GM12873 (cell line): ENCODE measurements around the gene LRRC74A.

Source experiments
- TF ChIP-seq, protein P1 (sequence below): IDR thresholded peaks from 2 replicates; pipeline ENCODE4 v1.5.1; 2012; ENCODE audit warnings: low read depth, mild to moderate bottlenecking, moderate library complexity, low read length, control low read depth; ENCODE audit not compliant: insufficient read depth; ENCODE audit errors: missing control alignments

Gene LRRC74A

DNA sequence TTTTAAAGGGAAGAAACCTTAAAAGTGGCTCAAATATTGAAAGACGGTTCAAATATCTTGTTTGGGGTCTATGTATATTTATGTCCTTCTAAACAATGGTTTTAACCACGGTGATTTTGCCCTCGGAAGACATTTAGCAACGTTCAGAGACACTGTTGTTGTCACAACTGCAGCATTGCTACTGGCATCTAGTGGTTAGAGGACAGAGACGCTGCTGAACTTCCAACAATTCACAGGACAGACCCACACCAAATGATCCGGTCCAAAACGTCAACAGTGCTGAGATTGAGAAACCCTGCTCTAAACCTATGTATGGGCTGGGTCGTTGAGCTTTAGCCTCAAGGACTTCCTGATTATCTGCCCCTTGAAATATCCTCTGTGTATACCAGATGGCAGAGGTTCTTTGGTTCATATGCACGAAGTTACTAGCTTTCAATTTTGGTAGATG is 15.2 kb upstream of the LRRC74A start:
- TF ChIP-seq, protein P1, sequence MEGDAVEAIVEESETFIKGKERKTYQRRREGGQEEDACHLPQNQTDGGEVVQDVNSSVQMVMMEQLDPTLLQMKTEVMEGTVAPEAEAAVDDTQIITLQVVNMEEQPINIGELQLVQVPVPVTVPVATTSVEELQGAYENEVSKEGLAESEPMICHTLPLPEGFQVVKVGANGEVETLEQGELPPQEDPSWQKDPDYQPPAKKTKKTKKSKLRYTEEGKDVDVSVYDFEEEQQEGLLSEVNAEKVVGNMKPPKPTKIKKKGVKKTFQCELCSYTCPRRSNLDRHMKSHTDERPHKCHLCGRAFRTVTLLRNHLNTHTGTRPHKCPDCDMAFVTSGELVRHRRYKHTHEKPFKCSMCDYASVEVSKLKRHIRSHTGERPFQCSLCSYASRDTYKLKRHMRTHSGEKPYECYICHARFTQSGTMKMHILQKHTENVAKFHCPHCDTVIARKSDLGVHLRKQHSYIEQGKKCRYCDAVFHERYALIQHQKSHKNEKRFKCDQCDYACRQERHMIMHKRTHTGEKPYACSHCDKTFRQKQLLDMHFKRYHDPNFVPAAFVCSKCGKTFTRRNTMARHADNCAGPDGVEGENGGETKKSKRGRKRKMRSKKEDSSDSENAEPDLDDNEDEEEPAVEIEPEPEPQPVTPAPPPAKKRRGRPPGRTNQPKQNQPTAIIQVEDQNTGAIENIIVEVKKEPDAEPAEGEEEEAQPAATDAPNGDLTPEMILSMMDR: peak; percentile 67

DNA sequence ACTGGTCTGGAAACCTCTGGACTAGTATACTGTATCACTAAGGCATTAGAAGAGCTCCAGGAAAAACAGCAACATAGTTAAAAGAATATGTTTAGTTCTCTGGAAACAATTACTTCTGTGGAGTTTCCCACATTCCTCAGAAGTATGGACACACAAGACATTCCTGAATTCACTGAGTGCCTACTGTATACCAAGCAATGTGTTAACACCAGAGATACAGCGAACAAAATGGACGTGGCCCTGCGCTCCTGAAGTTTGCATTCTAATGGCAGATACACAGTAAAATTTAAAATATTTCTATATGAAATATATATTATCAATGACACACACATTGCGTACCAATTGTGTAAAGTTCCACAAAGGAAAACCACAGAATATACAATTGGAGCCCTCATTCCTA is 14.6 kb upstream of the LRRC74A start:
- TF ChIP-seq, protein P1: no peak

- TF ChIP-seq, protein P1: no peak
Observed at GRCh38 chr14:76812093-76812421, 14.2 kb upstream of the LRRC74A start.

- TF ChIP-seq, protein P1: no peak
Observed at GRCh38 chr14:76812422-76813383, 13.5 kb upstream of the LRRC74A start, which contains the start of gene ANGEL1. Gene ANGEL1, minus strand, starts transcription at chr14:76812882. Its CDS starts 55 bp downstream, at chr14:76812827.

DNA sequence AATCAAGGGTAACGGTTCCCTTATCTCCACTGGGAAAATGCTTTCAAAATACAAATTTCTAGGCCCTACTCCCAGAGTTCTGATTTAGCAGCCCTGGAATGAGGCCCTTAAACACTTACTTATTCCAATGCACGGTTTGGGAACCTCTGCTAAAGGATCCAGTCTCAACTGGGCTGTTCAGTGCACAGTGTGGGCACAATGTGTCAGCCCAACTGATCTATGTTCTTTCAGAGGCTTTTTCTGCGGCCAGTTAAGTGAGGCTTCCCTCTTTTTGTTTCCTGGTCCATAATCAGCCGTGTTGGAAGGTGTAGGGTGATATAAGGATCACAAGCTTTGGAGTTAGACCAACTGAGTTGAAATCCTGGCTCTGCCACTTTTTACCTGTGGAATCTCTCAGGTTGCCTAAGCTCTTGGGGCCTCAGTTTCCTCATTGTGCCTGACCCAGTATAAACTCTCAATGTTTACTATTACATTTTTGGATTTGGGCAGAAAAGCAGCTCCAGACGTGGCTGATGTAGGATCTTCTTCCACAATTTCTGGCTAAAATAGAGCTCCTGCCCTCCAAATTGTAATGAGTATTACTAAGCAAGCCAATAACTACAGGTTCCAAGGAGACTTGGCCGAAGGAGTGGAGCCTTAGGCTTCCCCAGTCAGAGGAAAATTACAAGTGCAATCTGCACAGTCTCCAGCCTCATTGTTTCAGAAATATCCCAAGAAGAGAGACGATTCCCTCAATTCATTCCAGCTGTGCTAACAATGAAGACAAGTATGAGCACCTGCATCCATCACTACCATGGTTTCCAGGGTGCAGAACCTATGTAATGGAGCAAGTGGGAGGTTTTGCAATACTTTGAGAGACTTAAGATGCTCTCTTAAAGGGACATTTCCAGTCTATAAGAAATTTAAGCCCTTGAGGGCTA is 11.2 kb upstream of the LRRC74A start:
- TF ChIP-seq, protein P1: no peak

GRCh38 chr14:76820700-76821099 is 5.5 kb upstream of the LRRC74A start:
- TF ChIP-seq, protein P1: no peak

GRCh38 chr14:76827696-76828296 is 1.6 kb downstream of the LRRC74A start:
- TF ChIP-seq, protein P1: no peak
